ENCODE data around the gene RAP1A.

DNA sequence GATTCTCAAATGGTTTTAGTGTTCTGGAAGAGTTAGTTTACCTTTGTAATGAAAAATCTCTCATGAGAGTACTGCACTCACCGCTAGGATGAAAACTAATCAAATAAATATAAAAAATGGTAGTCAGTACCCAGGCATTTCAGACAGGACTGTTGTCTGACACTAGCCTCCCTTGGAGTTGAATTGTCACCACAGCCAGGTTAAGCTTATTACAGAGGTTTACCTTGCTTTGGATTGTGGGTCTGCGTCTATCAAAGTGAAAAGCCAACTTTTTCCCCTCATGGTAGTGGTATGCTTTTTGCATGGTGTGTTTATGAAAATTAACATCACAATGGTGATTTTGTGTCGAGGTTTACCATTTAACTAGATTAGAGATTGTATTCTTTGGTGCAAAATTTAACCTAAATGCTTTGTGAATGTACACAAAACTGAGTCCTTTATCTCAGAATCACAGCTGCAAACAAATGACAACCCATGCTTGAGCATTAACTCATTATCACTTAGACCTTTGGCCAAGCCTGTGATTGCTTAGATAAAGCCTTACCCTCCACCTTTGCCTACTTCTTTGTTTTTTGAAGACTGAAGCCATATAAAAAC, 20.1 kb downstream of the RAP1A start:
- TF ChIP-seq, protein P1, sequence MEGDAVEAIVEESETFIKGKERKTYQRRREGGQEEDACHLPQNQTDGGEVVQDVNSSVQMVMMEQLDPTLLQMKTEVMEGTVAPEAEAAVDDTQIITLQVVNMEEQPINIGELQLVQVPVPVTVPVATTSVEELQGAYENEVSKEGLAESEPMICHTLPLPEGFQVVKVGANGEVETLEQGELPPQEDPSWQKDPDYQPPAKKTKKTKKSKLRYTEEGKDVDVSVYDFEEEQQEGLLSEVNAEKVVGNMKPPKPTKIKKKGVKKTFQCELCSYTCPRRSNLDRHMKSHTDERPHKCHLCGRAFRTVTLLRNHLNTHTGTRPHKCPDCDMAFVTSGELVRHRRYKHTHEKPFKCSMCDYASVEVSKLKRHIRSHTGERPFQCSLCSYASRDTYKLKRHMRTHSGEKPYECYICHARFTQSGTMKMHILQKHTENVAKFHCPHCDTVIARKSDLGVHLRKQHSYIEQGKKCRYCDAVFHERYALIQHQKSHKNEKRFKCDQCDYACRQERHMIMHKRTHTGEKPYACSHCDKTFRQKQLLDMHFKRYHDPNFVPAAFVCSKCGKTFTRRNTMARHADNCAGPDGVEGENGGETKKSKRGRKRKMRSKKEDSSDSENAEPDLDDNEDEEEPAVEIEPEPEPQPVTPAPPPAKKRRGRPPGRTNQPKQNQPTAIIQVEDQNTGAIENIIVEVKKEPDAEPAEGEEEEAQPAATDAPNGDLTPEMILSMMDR (conservative IDR thresholded peaks at IDR 0.05; ENCODE audit: low read length) = no peak
- no peak for TF ChIP-seq EZH2phosphoT487 (IDR thresholded peaks at IDR 0.05; ENCODE audit: borderline replicate concordance)
